Left ventricle myocardium inferior (tissue), 1 donor: ENCODE results near the gene ITIH3. TPM values are rescaled to one million over a fixed set of nuclear protein-coding genes. Genes with fewer than 3 reads are reported as not detected.

ENCODE experiments used
- DNase-seq: peaks from one replicate; pipeline ENCODE4 v3.0.0-alpha.2; 2020
- H3K27ac ChIP-seq: fragments of 200-600 bp; replicated peaks from 2 replicates; pipeline ENCODE4 v1.8.0; 2021
- H3K27me3 ChIP-seq: fragments of 200-600 bp; 2 replicates; pipeline ENCODE4 v1.8.0; 2021; ENCODE audit warnings: low read depth
- H3K36me3 ChIP-seq: fragments of 200-600 bp; 2 replicates; pipeline ENCODE4 v1.8.0; 2021
- H3K4me1 ChIP-seq: fragments of 200-600 bp; 2 replicates; pipeline ENCODE4 v1.8.0; 2021
- H3K4me3 ChIP-seq: fragments of 200-600 bp; 2 replicates; pipeline ENCODE4 v1.8.0; 2021; ENCODE audit warnings: mild to moderate bottlenecking, moderate library complexity
- H3K9me3 ChIP-seq: fragments of 200-600 bp; replicated peaks from 2 replicates; pipeline ENCODE4 v1.8.0; 2021
- intact Hi-C: fragments of 100-400 bp; cut with micrococcal nuclease; formaldehyde crosslinking; loops from one replicate; pipeline ENCODE4 v1.11.0; 2022
- total RNA-seq: library from RNA; stranded (reverse); fragmentation: NEBNext Ultra II Directional; extraction: Animal tissue kit (Norgen Biotek cat#: 25700); gene quantifications from one replicate; pipeline ENCODE4 v1.2.1, GENCODE V29; 2021
- TF ChIP-seq, protein P1 (sequence below): fragments of 200-600 bp; IDR thresholded peaks from 2 replicates; pipeline ENCODE4 v1.8.0; 2021; ENCODE audit warnings: antibody characterized with exemption, mild to moderate bottlenecking, borderline replicate concordance
- donor health status: DM: no; HTN: yes; CAD: no; lungs with severe emphysema.

The ITIH3 gene
- total RNA-seq, 1 donor from 2014 or later = 0.55 TPM

DNA sequence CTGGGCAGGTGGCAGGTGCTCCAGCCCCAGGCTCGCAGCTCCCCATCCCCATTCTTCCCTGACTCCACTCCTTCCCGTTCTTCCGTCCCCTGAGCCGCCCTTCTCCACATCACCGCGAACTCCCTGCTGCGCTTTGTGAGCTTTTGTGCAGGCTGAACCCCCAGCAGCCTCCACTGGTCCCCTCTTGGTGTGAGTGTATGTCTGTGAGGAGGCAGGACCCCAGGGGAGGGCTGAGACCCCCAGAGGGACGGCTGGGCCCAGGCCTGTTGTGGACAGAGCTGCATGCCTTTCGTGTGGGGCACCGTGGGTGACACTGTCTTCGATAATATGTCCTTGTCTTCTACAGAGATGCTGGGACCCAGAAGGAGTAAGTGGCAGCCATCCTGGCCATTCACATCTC is 7.3 kb upstream of the ITIH3 start:
- Histone ChIP-seq H3K4me1 (no peaks in the 10 kb centered on the region), H3K9me3 (no peaks in the 10 kb centered on the region), H3K4me3 (no peak overlapping the region), H3K27ac (no peak overlapping the region), H3K27me3 (peaks cover 9% of the 10 kb centered on the region), H3K36me3 (no peaks in the 10 kb centered on the region)
- intact Hi-C loops = no loop called here
- DNase-seq = peak; percentile 1
- TF ChIP-seq, protein P1, sequence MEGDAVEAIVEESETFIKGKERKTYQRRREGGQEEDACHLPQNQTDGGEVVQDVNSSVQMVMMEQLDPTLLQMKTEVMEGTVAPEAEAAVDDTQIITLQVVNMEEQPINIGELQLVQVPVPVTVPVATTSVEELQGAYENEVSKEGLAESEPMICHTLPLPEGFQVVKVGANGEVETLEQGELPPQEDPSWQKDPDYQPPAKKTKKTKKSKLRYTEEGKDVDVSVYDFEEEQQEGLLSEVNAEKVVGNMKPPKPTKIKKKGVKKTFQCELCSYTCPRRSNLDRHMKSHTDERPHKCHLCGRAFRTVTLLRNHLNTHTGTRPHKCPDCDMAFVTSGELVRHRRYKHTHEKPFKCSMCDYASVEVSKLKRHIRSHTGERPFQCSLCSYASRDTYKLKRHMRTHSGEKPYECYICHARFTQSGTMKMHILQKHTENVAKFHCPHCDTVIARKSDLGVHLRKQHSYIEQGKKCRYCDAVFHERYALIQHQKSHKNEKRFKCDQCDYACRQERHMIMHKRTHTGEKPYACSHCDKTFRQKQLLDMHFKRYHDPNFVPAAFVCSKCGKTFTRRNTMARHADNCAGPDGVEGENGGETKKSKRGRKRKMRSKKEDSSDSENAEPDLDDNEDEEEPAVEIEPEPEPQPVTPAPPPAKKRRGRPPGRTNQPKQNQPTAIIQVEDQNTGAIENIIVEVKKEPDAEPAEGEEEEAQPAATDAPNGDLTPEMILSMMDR = no peak

DNA sequence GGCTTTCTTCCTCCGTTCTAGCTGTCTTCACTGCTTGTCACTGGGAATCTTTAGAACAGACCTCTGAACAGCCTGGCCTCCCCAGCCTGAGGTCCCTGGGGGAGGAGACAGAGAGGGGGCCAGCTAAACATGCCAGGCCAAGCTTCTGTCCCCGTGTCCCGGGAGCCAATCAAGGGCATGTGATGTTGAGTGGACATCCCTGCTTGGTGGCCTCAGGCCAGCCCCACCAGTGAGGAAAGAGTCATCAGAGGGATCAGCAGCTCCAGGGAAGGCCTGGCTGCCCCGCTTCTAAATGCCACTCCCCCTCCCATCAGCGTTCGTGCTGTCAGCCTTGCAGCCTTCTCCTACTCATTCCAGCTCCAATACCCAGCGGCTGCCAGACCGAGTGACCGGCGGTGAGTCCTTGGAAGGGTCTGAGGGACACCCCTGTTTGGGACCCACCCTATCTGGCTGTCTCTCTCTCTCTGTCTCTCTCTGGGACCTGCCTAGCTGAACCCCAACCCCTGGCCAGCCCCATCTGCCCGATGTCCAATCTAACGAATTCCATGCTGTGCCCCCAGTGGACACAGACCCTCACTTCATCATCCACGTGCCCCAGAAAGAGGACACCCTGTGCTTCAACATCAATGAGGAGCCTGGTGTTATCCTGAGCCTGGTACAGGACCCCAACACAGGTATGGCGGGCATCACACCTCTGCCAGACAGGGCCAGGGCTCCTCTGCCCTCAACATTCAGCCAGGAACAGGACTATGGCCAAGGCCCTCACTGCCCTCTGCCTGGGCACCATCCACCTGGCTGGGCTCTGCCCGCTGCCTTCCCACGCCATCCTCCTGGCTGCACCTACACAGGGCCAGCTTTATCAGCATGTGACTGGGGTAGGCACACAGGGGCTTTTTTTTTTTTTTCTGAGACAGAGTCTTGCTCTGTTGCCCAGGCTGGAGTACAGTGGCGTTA is 6.6 kb upstream of the ITIH3 start:
- TF ChIP-seq, protein P1 = no peak
- Histone ChIP-seq H3K4me3 (no peak overlapping the region), H3K27me3 (peaks cover 2% of the 10 kb centered on the region), H3K27ac (no peak overlapping the region), H3K4me1 (no peaks in the 10 kb centered on the region), H3K9me3 (no peaks in the 10 kb centered on the region), H3K36me3 (no peaks in the 10 kb centered on the region)
- intact Hi-C loops = no loop called here
- DNase-seq = peak; percentile 8

DNA sequence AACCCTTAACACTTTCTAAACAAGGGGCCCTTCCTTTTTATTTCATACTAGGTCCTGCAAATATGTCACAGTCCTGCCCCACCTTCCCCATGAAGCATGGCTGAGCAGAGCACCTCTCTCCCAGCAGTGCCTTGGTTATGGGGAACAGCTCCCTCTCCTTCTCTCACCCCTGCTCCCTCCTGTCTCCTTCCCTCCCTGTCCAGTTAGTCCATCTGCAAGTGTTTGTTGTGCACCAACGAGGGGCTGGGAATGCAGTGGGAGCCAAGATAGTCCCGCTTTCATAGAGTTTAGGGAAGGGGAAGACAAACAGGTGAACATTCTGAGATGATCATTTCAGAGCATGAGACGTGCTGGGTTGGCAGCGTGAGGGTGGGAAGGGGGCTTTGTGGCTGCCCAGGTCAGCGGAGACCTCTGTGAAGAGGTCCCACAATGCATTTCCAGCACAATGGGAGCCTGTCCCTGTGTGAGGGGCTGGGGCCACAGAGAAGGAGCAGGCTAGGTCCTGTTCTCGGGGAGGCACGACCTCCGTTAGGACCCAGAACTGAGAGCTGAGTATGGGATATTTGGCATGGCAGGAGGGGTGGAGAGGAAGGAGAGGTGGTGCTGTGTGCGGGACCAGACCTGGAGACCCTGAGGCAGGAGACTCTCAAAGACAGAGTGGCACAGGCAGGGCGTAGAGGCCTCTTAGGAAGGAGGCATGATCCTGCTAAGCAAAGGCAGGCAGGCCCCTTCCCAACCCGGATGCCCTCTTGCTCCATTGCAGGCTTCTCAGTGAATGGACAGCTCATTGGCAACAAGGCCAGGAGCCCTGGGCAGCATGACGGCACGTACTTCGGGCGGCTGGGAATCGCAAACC is 5.5 kb upstream of the ITIH3 start:
- Histone ChIP-seq H3K4me1 (no peaks in the 10 kb centered on the region), H3K27me3 (no peaks in the 10 kb centered on the region), H3K36me3 (no peaks in the 10 kb centered on the region), H3K4me3 (no peak overlapping the region), H3K9me3 (no peaks in the 10 kb centered on the region), H3K27ac (no peak overlapping the region)
- DNase-seq = peak; percentile 0
- intact Hi-C loops = no loop called here
- TF ChIP-seq, protein P1 = no peak

DNA sequence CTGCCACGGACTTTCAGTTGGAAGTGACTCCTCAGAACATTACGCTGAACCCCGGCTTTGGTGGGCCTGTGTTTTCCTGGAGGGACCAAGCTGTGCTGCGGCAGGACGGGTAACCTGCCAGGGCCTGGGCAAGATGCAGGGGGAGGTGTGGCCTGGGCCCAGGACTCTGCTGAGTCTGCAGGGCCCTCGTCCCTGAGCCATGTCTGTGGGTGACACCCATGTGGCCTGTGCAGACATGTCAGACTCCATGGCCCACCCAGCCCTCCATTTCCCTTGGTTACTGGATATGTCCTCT is 4.9 kb upstream of the ITIH3 start:
- Histone ChIP-seq H3K27ac (no peak overlapping the region), H3K36me3 (no peaks in the 10 kb centered on the region), H3K4me3 (no peak overlapping the region), H3K27me3 (no peaks in the 10 kb centered on the region), H3K4me1 (no peaks in the 10 kb centered on the region), H3K9me3 (no peaks in the 10 kb centered on the region)
- intact Hi-C loops = no loop called here
- no peak for DNase-seq
- TF ChIP-seq, protein P1 = no peak

DNA sequence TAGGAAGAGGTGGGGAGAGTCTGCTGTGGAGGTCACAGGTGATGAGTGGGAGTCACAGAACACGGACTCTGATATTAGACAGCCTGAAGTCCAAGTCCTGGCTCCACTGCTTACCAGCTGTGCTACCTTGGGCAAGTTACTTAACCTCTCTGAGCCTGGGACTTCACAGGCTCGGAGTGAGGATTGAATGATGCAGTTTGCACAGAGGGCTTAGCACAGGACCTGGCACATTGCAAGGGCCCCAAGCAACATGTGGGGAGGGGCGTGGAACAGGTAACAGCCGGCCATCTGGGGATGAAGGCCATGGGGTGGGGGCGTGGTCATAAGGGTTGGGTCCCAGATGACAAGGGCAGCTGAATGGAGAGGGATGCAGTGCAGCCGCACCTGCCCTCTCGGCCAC is 4.3 kb upstream of the ITIH3 start:
- no peaks in the 10 kb centered on the region for H3K9me3 ChIP-seq
- no peak overlapping the region for H3K4me3 ChIP-seq
- no peaks in the 10 kb centered on the region for H3K27me3 ChIP-seq
- H3K4me1 ChIP-seq = no peaks in the 10 kb centered on the region
- DNase-seq = no peak
- no peak overlapping the region for H3K27ac ChIP-seq
- TF ChIP-seq, protein P1 = no peak
- intact Hi-C loops = no loop called here
- H3K36me3 ChIP-seq = no peaks in the 10 kb centered on the region
